GM12865 (cell line): ENCODE results near the gene COL5A2.

ENCODE experiments used
- DNase-seq: peaks from one replicate; pipeline ENCODE4 v3.0.0; 2010; ENCODE audit warnings: low read depth
- H3K4me3 ChIP-seq: 2 replicates; pipeline ENCODE4 v1.5.1; 2011; ENCODE audit warnings: mild to moderate bottlenecking, low read depth, low read length, control low read depth
- CTCF ChIP-seq: IDR thresholded peaks from 2 replicates; pipeline ENCODE4 v1.5.1; 2011; ENCODE audit warnings: low read length, control low read depth, low read depth, inconsistent platforms; ENCODE audit not compliant: insufficient read depth; ENCODE audit errors: missing control alignments

The COL5A2 gene

GRCh38 chr2:189131991-189132390, 47.6 kb downstream of the COL5A2 start:
- H3K4me3 ChIP-seq: no peak overlapping the region
- TF ChIP-seq CTCF: no peak
- no peak for DNase-seq

DNA sequence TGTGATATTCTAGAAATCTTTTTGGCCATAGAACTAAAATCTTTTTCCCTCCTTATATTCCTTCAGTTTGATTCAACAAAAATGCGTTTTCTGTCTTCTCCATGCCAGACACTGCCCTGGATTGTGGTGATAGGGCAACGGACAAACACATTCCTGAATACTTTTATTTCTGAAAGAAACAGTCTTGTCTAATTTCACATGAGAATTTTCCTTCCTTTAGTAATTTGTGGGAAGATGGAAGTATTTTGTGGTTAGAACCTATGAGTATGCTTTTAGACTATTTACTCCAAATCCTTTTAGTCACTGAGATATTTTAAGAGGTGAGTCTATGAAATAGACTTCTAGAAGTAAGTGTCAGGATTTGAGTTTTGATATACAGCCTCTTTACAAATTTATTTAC, 49.6 kb downstream of the COL5A2 start:
- H3K4me3 ChIP-seq: no peak overlapping the region
- TF ChIP-seq CTCF: no peak
- no peak for DNase-seq

DNA sequence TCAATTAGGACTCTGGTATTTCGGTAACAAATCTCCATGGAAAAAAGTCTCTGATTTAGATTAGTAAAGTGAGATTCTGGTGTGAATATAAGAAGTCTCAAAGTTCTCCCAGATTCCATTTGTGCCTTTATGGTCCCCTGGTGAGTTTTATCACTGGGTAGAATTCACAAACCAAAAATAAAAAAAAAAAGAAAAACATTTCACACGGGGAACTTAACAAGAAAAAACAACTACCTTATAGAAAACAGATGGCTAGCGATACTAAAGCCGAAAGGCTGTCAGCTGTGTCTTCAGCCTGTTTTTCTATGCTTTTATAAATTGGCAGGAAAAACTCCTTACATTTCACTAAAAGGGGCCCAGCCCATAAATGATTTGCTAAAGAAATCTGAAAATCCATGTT, 50.6 kb downstream of the COL5A2 start:
- TF ChIP-seq CTCF: no peak
- no peak for DNase-seq
- no peak overlapping the region for H3K4me3 ChIP-seq

DNA sequence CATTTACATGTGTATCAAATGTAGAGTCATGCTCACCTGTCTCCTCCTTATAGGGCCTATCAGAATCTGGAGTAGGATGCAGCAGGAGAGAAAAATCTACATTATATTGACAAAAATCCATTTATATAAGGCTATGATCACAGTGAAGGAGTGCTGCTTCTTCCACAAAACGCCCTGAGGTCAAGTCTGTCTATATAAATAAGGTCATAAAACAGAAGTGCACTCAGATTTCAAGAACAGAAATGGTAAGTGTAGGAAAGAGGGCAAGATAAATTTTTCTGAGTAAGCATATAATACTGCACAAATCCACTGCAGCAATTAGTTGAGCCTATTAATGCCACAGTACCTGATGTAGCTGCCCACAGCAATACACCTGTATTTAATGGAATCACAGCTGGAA, 51.8 kb downstream of the COL5A2 start:
- H3K4me3 ChIP-seq: no peak overlapping the region
- TF ChIP-seq CTCF: no peak
- DNase-seq: no peak

- DNase-seq: no peak
- TF ChIP-seq CTCF: no peak
- no peak overlapping the region for H3K4me3 ChIP-seq
Observed at GRCh38 chr2:189125195-189125594, 54.4 kb downstream of the COL5A2 start.

GRCh38 chr2:189124175-189124574, 55.4 kb downstream of the COL5A2 start:
- DNase-seq: no peak
- no peak for TF ChIP-seq CTCF

GRCh38 chr2:189118386-189118785, 61.2 kb downstream of the COL5A2 start:
- no peak overlapping the region for H3K4me3 ChIP-seq
- no peak for TF ChIP-seq CTCF
- DNase-seq: no peak

More at GRCh38 chr2:189124175-189124574, 55.4 kb downstream of the COL5A2 start:
- H3K4me3 ChIP-seq: no peak overlapping the region
